ENCODE results near the gene NRL.

DNA sequence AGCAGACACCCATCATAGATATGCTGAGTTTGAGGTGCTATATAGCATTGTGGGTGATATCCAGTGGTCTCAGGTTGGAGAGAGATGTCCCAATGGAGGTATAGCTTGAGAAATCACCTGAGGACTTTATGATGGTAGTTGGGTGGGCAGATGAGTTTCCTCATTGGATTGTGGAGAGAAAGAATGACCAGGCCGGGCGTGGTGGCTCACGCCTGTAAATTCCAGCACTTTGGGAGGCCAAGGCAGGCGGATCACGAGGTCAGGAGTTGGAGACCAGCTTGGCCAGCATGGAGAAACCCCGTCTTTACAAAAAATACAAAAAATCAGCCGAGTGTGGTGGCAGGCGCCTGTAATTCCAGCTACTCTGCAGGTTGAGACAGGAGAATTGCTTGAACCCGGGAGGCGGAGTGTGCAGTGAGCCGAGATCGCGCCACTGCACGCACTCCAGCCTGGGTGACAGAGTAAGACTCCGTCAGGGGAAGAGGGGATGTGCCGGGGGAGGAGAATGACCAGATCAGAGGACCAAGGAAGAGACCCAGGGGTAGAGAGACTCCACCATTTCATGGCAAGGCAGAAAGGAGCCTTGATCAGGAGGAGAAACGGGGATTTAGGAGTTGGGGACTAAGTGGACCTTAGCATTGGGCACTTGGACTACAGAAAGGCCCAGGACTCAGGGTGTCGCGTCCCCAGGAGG lies 21.4 kb downstream of the NRL start:
- no peak for TF ChIP-seq EZH2phosphoT487 (IDR thresholded peaks at IDR 0.05; ENCODE audit: insufficient read depth, low read depth)
- no peak for TF ChIP-seq EZH2 (IDR thresholded peaks at IDR 0.05; ENCODE audit: insufficient read depth, poor library complexity, severe bottlenecking)
